ENCODE measurements around the gene DPP7.

The DPP7 gene

GRCh38 chr9:137105814-137106661 is 8.5 kb downstream of the DPP7 start:
- H3K4me3 ChIP-seq (ENCODE audit: low read depth, low read length) = no peak overlapping the region
- no peak for TF ChIP-seq CTCF (IDR thresholded peaks at IDR 0.05; ENCODE audit: borderline replicate concordance, insufficient read depth, low read depth, low read length)

- no peak for TF ChIP-seq CTCF (IDR thresholded peaks at IDR 0.05; ENCODE audit: borderline replicate concordance, insufficient read depth, low read depth, low read length)
Observed at GRCh38 chr9:137103206-137103999, 11.1 kb downstream of the DPP7 start.

GRCh38 chr9:137099231-137099630 is 15.3 kb downstream of the DPP7 start:
- no peak for TF ChIP-seq CTCF (IDR thresholded peaks at IDR 0.05; ENCODE audit: borderline replicate concordance, insufficient read depth, low read depth, low read length)
- H3K4me3 ChIP-seq (ENCODE audit: low read depth, low read length) = no peak overlapping the region

More at GRCh38 chr9:137103206-137103999, 11.1 kb downstream of the DPP7 start:
- H3K4me3 ChIP-seq (ENCODE audit: low read depth, low read length) = no peak overlapping the region

GRCh38 chr9:137097761-137098462 is 16.6 kb downstream of the DPP7 start:
- no peak overlapping the region for H3K4me3 ChIP-seq (ENCODE audit: low read depth, low read length)
- TF ChIP-seq CTCF (IDR thresholded peaks at IDR 0.05; ENCODE audit: borderline replicate concordance, insufficient read depth, low read depth, low read length) = no peak

- TF ChIP-seq CTCF (IDR thresholded peaks at IDR 0.05; ENCODE audit: borderline replicate concordance, insufficient read depth, low read depth, low read length) = no peak
- no peak overlapping the region for H3K4me3 ChIP-seq (ENCODE audit: low read depth, low read length)
Observed at GRCh38 chr9:137096785-137097546, 17.6 kb downstream of the DPP7 start.

GRCh38 chr9:137095664-137096517 is 18.6 kb downstream of the DPP7 start:
- H3K4me3 ChIP-seq (ENCODE audit: low read depth, low read length) = peak overlapping the region; percentile 23
- TF ChIP-seq CTCF (IDR thresholded peaks at IDR 0.05; ENCODE audit: borderline replicate concordance, insufficient read depth, low read depth, low read length) = peak; percentile 81
